Measurements from ENCODE around the gene MALAT1.

MALAT1 gene

DNA sequence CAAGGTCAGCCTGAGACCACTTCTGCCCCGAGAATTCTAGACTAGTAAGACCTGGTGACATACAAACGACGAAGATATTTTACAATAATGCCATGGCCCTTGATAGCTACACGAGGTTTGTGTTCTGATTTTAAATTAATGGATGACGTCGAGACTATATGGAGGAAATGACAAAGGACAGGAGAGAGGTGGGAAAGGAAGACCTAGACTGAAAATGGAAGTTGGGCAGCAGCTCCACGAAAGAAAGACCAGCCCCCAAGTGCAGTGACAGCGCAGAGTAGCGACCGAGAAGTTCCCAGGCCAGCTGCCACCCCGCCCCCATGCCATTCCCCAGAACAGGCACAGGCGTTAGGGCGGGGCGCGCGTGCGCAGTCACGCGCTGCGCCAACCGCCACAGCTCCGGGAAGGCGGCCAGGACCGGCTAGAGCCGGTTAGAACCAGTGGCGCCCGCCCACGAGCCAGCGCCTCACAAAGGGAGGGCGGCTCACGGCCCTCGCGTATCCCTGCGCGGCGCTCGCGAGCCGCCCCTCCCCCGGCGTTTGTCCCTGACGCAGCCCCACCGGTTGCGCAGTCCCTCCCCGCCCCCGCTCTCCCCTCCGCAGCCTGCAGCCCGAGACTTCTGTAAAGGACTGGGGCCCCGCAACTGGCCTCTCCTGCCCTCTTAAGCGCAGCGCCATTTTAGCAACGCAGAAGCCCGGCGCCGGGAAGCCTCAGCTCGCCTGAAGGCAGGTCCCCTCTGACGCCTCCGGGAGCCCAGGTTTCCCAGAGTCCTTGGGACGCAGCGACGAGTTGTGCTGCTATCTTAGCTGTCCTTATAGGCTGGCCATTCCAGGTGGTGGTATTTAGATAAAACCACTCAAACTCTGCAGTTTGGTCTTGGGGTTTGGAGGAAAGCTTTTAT lies 1.5 kb upstream of the MALAT1 start:
- TF ChIP-seq, protein P1, sequence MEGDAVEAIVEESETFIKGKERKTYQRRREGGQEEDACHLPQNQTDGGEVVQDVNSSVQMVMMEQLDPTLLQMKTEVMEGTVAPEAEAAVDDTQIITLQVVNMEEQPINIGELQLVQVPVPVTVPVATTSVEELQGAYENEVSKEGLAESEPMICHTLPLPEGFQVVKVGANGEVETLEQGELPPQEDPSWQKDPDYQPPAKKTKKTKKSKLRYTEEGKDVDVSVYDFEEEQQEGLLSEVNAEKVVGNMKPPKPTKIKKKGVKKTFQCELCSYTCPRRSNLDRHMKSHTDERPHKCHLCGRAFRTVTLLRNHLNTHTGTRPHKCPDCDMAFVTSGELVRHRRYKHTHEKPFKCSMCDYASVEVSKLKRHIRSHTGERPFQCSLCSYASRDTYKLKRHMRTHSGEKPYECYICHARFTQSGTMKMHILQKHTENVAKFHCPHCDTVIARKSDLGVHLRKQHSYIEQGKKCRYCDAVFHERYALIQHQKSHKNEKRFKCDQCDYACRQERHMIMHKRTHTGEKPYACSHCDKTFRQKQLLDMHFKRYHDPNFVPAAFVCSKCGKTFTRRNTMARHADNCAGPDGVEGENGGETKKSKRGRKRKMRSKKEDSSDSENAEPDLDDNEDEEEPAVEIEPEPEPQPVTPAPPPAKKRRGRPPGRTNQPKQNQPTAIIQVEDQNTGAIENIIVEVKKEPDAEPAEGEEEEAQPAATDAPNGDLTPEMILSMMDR (conservative IDR thresholded peaks at IDR 0.05; ENCODE audit: low read depth, low read length) = peak; percentile 39
- H3K4me3 ChIP-seq (ENCODE audit: low read depth, low read length) = peak overlapping the region; percentile 80
- peak; percentile 99 for DNase-seq (ENCODE audit: low read depth)

DNA sequence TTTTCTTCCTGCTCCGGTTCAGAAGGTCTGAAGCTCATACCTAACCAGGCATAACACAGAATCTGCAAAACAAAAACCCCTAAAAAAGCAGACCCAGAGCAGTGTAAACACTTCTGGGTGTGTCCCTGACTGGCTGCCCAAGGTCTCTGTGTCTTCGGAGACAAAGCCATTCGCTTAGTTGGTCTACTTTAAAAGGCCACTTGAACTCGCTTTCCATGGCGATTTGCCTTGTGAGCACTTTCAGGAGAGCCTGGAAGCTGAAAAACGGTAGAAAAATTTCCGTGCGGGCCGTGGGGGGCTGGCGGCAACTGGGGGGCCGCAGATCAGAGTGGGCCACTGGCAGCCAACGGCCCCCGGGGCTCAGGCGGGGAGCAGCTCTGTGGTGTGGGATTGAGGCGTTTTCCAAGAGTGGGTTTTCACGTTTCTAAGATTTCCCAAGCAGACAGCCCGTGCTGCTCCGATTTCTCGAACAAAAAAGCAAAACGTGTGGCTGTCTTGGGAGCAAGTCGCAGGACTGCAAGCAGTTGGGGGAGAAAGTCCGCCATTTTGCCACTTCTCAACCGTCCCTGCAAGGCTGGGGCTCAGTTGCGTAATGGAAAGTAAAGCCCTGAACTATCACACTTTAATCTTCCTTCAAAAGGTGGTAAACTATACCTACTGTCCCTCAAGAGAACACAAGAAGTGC lies 661 bp upstream of the MALAT1 start:
- H3K4me3 ChIP-seq (ENCODE audit: low read depth, low read length) = peak overlapping the region; percentile 80
- peak; percentile 79 for DNase-seq (ENCODE audit: low read depth)
- TF ChIP-seq, protein P1 (conservative IDR thresholded peaks at IDR 0.05; ENCODE audit: low read depth, low read length) = no peak

DNA sequence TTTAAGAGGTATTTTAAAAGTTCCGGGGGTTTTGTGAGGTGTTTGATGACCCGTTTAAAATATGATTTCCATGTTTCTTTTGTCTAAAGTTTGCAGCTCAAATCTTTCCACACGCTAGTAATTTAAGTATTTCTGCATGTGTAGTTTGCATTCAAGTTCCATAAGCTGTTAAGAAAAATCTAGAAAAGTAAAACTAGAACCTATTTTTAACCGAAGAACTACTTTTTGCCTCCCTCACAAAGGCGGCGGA lies 193 bp upstream of the MALAT1 start:
- TF ChIP-seq, protein P1 (conservative IDR thresholded peaks at IDR 0.05; ENCODE audit: low read depth, low read length) = no peak
- DNase-seq (ENCODE audit: low read depth) = no peak
- peak overlapping the region; percentile 80 for H3K4me3 ChIP-seq (ENCODE audit: low read depth, low read length)

DNA sequence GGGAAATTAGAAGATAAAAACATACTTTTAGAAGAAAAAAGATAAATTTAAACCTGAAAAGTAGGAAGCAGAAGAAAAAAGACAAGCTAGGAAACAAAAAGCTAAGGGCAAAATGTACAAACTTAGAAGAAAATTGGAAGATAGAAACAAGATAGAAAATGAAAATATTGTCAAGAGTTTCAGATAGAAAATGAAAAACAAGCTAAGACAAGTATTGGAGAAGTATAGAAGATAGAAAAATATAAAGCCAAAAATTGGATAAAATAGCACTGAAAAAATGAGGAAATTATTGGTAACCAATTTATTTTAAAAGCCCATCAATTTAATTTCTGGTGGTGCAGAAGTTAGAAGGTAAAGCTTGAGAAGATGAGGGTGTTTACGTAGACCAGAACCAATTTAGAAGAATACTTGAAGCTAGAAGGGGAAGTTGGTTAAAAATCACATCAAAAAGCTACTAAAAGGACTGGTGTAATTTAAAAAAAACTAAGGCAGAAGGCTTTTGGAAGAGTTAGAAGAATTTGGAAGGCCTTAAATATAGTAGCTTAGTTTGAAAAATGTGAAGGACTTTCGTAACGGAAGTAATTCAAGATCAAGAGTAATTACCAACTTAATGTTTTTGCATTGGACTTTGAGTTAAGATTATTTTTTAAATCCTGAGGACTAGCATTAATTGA lies 1.0 kb downstream of the MALAT1 start:
- DNase-seq (ENCODE audit: low read depth) = no peak
- H3K4me3 ChIP-seq (ENCODE audit: low read depth, low read length) = peak overlapping the region; percentile 80

GRCh38 chr11:65500387-65501185 lies 1.7 kb downstream of the MALAT1 start:
- TF ChIP-seq, protein P1 (conservative IDR thresholded peaks at IDR 0.05; ENCODE audit: low read depth, low read length) = no peak
- peak; percentile 69 for DNase-seq (ENCODE audit: low read depth)
- peak overlapping the region; percentile 80 for H3K4me3 ChIP-seq (ENCODE audit: low read depth, low read length)

More for the DNA sequence above, 1.0 kb downstream of the MALAT1 start:
- TF ChIP-seq, protein P1 (conservative IDR thresholded peaks at IDR 0.05; ENCODE audit: low read depth, low read length) = no peak

DNA sequence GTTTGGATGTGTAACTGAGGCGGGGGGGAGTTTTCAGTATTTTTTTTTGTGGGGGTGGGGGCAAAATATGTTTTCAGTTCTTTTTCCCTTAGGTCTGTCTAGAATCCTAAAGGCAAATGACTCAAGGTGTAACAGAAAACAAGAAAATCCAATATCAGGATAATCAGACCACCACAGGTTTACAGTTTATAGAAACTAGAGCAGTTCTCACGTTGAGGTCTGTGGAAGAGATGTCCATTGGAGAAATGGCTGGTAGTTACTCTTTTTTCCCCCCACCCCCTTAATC lies 2.3 kb downstream of the MALAT1 start:
- DNase-seq (ENCODE audit: low read depth) = no peak
- TF ChIP-seq, protein P1 (conservative IDR thresholded peaks at IDR 0.05; ENCODE audit: low read depth, low read length) = no peak
- peak overlapping the region; percentile 80 for H3K4me3 ChIP-seq (ENCODE audit: low read depth, low read length)
